Right atrium auricular region (tissue), 2 donors: ENCODE data around the gene SH3BP4. TPM values are rescaled to one million over a fixed set of nuclear protein-coding genes. Genes with fewer than 3 reads are reported as not detected.

Experiments
- DNase-seq: peaks from one replicate; pipeline ENCODE4 v3.0.0-alpha.2; 2019; ENCODE audit warnings: low spot score
- H3K27ac ChIP-seq, 2 donors: fragments of 200-600 bp; sonication (generic); 1 replicate in 1 of 2; 2 replicates in 1 of 2; pipeline ENCODE4 v1.5.1; 2016 to 2019
- H3K27me3 ChIP-seq, 2 donors: fragments of 200-600 bp; sonication (generic); one replicate each; pipeline versions ENCODE4 v1.5.1 to v1.6.0; 2017 to 2019
- H3K36me3 ChIP-seq: fragments of 200-600 bp; sonication (generic); one replicate; pipeline ENCODE4 v1.5.1; 2016
- H3K4me1 ChIP-seq, 2 donors: fragments of 200-600 bp; sonication (generic); one replicate each; pipeline versions ENCODE4 v1.5.1 to v1.6.0; 2017 to 2019
- H3K4me3 ChIP-seq, 2 donors: fragments of 200-600 bp; sonication (generic); 1 replicate in 1 of 2; 2 replicates in 1 of 2; pipeline ENCODE4 v1.5.1; 2017 to 2019; ENCODE audit warnings: mild to moderate bottlenecking in 1 of 2, moderate library complexity in 1 of 2
- H3K9me3 ChIP-seq, 2 donors: fragments of 200-600 bp; sonication (generic); one replicate each; pipeline ENCODE4 v1.5.1; 2019
- CTCF ChIP-seq, 2 donors: fragments of 200-600 bp; sonication (generic); IDR thresholded peaks; one replicate each; pipeline ENCODE4 v1.5.1; 2019; ENCODE audit warnings: antibody characterized with exemption in 2 of 2
- total RNA-seq, 2 donors: library from RNA; depleted of rRNA; stranded (reverse); fragments of >200 nt; gene quantifications; one replicate each; pipeline ENCODE4 v1.1.0, GENCODE V29; 2016

SH3BP4 gene
- total RNA-seq, 2 donors from 2014 or later, result 27.2 to 34.5 TPM

- H3K4me3 ChIP-seq, result peak overlapping the region in 1 of 2 donors; percentile 19
- peak in 1 of 2 donors; percentile 17 for TF ChIP-seq CTCF (IDR thresholded peaks at IDR 0.05)
- DNase-seq, result peak; percentile 62
- no peaks in the 10 kb centered on the region for H3K36me3 ChIP-seq
- H3K27me3 ChIP-seq, result no peaks in the 10 kb centered on the region
- H3K4me1 ChIP-seq, result peaks cover 0 to 32% of the 10 kb centered on the region in 2 donors
- no peaks in the 10 kb centered on the region for H3K9me3 ChIP-seq
- peak overlapping the region; percentile 41 to 53 for H3K27ac ChIP-seq
Measured at GRCh38 chr2:235087832-235088495, 136.1 kb downstream of the SH3BP4 start.

- H3K27ac ChIP-seq, result peak overlapping the region; percentile 41 to 53
- peak overlapping the region in 1 of 2 donors; percentile 19 for H3K4me3 ChIP-seq
- no peaks in the 10 kb centered on the region for H3K36me3 ChIP-seq
- H3K27me3 ChIP-seq, result no peaks in the 10 kb centered on the region
- DNase-seq, result peak; percentile 64
- no peaks in the 10 kb centered on the region for H3K9me3 ChIP-seq
- TF ChIP-seq CTCF (IDR thresholded peaks at IDR 0.05), result peak in 1 of 2 donors; percentile 17
- H3K4me1 ChIP-seq, result peaks cover 0 to 32% of the 10 kb centered on the region in 2 donors
Measured at GRCh38 chr2:235088496-235088921, 136.7 kb downstream of the SH3BP4 start.

GRCh38 chr2:235091421-235091820, 139.6 kb downstream of the SH3BP4 start:
- Histone ChIP-seq H3K36me3 (no peaks in the 10 kb centered on the region), H3K4me1 (peaks cover 0 to 28% of the 10 kb centered on the region in 2 donors), H3K27me3 (no peaks in the 10 kb centered on the region), H3K27ac (no peak overlapping the region), H3K4me3 (no peak overlapping the region), H3K9me3 (no peaks in the 10 kb centered on the region)
- no peak for TF ChIP-seq CTCF (IDR thresholded peaks at IDR 0.05)
- no peak for DNase-seq

- no peak for TF ChIP-seq CTCF (IDR thresholded peaks at IDR 0.05)
- no peak overlapping the region for H3K4me3 ChIP-seq
Measured at GRCh38 chr2:235091983-235092382, 140.2 kb downstream of the SH3BP4 start.

GRCh38 chr2:235092433-235093223, 140.8 kb downstream of the SH3BP4 start:
- Histone ChIP-seq H3K4me1 (peaks cover 0 to 16% of the 10 kb centered on the region in 2 donors), H3K36me3 (no peaks in the 10 kb centered on the region), H3K9me3 (no peaks in the 10 kb centered on the region), H3K27ac (no peak overlapping the region), H3K4me3 (no peak overlapping the region), H3K27me3 (no peaks in the 10 kb centered on the region)
- DNase-seq, result no peak
- no peak for TF ChIP-seq CTCF (IDR thresholded peaks at IDR 0.05)

More at GRCh38 chr2:235091983-235092382, 140.2 kb downstream of the SH3BP4 start:
- H3K9me3 ChIP-seq, result no peaks in the 10 kb centered on the region
- H3K4me1 ChIP-seq, result peaks cover 0 to 22% of the 10 kb centered on the region in 2 donors
- H3K27me3 ChIP-seq, result no peaks in the 10 kb centered on the region
- H3K36me3 ChIP-seq, result no peaks in the 10 kb centered on the region
- H3K27ac ChIP-seq, result no peak overlapping the region
- DNase-seq, result no peak
